Amniotic epithelial cell (primary cell): ENCODE results near the gene ASTN2.

ENCODE experiments used
- DNase-seq: peaks from one replicate; pipeline ENCODE4 v3.0.0-alpha.2; 2010; ENCODE audit warnings: low read depth

Gene ASTN2

GRCh38 chr9:116749772-116750171 is 665.1 kb downstream of the ASTN2 start:
- no peak for DNase-seq

GRCh38 chr9:116749176-116749575 is 665.7 kb downstream of the ASTN2 start:
- DNase-seq: no peak

GRCh38 chr9:116741742-116742141 is 673.1 kb downstream of the ASTN2 start:
- no peak for DNase-seq

GRCh38 chr9:116741086-116741740 is 673.6 kb downstream of the ASTN2 start:
- DNase-seq: no peak

GRCh38 chr9:116737152-116737546 is 677.7 kb downstream of the ASTN2 start:
- peak; percentile 42 for DNase-seq

GRCh38 chr9:116736399-116737151 is 678.3 kb downstream of the ASTN2 start:
- DNase-seq: no peak

- DNase-seq: no peak
Measured at GRCh38 chr9:116733010-116733641, 681.7 kb downstream of the ASTN2 start.

GRCh38 chr9:116726602-116727001 is 688.3 kb downstream of the ASTN2 start:
- DNase-seq: no peak

- DNase-seq: no peak
Measured at GRCh38 chr9:116724123-116724522, 690.7 kb downstream of the ASTN2 start.

GRCh38 chr9:116721944-116722343 is 692.9 kb downstream of the ASTN2 start:
- no peak for DNase-seq

- no peak for DNase-seq
Measured at GRCh38 chr9:116721411-116721810, 693.4 kb downstream of the ASTN2 start.

- no peak for DNase-seq
Measured at GRCh38 chr9:116720111-116720510, 694.7 kb downstream of the ASTN2 start.

GRCh38 chr9:116718111-116718510 is 696.7 kb downstream of the ASTN2 start:
- no peak for DNase-seq

GRCh38 chr9:116717150-116717549 is 697.7 kb downstream of the ASTN2 start:
- DNase-seq: no peak

GRCh38 chr9:116716438-116716837 is 698.4 kb downstream of the ASTN2 start:
- DNase-seq: no peak

GRCh38 chr9:116715751-116716150 is 699.1 kb downstream of the ASTN2 start:
- DNase-seq: no peak

GRCh38 chr9:116713271-116713670 is 701.6 kb downstream of the ASTN2 start:
- no peak for DNase-seq

GRCh38 chr9:116712781-116713180 is 702.1 kb downstream of the ASTN2 start:
- DNase-seq: no peak

- no peak for DNase-seq
Measured at GRCh38 chr9:116706310-116707290, 708.3 kb downstream of the ASTN2 start.

GRCh38 chr9:116705531-116705930 is 709.3 kb downstream of the ASTN2 start:
- peak; percentile 62 for DNase-seq

- no peak for DNase-seq
Measured at GRCh38 chr9:116704470-116704869, 710.4 kb downstream of the ASTN2 start.

GRCh38 chr9:116703634-116704033 is 711.2 kb downstream of the ASTN2 start:
- DNase-seq: no peak
